ENCODE data around the gene DIAPH3.

DIAPH3 gene

DNA sequence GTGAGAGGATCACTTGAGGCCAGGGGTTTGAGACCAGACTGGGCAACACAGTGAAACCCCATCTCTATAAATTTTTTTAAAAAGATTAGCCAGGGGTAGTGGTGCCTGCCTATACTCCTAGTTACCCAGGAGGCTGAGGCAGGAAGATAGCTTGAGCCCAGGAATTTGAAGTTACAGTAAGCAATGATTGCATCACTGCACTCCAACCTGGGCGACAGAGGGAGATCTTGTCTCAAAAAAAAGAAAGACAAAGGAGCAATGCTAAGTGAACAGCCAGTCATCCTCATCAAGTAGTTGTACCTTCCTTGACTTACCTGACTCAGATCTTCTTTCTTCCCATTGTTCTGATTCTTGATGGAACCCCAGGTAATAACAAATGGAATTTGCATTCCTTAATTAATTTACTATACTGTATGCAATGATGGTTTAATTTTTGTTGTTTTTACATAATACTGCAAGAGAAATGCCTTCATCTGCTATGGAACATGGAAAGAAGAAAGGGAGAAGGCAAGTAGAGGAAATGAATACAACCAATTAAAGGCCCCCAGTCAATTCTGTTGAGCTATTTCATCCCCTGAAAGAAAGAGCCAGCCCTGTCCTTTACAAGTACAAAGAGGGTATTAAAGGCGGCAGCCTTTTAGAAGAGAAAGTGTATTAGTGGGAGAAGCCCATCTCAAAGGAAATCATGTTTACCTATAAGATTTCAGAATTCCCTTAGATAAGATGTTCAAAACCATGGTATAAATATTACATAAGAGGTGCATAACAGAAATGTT, 316.7 kb downstream of the DIAPH3 start:
- no peak for DNase-seq

DNA sequence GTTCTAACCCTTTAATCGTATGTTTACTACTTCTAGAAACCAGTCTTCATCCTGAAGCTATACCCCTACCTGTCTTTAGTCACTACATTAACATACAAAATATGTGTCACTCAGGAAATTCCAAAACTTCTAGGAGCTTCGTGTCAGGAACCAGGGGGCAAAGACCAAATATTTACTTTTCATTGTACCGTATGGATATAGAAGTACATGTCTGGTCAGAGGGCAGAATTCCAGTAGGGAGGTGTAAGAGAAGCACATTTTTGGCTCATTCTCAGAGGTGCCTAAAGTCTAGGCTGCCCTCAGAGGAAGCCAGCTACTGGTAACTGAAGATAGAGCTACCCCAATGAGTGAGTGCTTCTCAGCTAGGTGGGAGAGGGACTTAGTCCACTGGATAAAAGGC, 320.7 kb downstream of the DIAPH3 start:
- no peak for DNase-seq

DNA sequence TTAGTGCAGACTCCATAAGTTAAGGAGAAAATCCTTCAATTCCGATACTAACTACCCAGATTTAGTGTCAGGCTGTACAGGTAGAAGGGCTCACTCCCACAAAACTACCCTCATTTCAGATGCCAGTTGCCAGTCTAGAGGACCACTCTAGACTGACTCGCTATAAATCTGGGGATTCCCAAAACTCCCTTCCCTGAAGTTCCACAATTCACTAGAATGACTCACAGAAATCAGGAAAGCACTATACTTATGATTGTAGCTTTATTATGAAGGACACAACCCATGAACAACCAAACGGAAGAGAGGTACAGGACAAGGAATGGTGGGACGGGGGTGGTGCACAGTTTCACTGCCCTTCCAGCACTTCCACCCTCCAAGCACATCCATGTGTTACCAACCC, 321.2 kb downstream of the DIAPH3 start:
- no peak for DNase-seq

DNA sequence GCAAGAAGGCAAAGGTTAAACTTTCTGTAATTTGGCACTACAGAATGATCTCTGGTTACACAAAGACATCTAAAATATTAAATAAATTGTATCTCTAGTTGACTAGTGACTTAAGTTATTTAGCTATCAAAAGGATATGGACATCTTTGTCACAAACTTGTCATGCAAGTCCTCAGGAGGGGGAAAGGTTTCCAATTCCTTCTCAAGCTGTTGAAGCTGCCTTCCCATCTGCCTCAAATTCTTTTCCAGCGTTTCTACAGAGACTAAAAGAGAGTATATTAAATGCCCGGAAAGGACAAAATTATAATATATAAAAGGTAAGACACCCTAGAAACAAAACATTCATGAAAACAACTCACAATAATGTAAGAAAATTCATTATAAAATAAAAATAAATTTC, 324.5 kb downstream of the DIAPH3 start:
- DNase-seq = no peak

DNA sequence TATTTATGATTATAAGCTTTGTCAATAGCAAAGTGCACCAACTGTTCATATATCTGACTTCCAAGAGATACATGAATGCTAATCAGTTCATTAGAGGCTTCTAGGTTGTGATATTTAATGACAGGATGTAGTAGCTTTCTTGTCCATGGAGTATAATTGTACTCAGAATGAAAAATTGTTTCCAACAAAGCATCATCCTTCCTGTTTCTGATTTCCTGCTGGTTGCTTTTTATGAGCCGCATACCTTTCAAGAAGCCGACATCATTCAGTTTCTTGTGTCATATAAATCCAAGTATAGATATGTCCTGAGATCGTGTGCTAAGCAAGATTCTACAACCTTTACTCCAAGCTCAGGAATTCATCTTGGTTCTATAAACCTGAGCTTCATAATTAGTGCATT, 326.6 kb downstream of the DIAPH3 start:
- DNase-seq = no peak

DNA sequence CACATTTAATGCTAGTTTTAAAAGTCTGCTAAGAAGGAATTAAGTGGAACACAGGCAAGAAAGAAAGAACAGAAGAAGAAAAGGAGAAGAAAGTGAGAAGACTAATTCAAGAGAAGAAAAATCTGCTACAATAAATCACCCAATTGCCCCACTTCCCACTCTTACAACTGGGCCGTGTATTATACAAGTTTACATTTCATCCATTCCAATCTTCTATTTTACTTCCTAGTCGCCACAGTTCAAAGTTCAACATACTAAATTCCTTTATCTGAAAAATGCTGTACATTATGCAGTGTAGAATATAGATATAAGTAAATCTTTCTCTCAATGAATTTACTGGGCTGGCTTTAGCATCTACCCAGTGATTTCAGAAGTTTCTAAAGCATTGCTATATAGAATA, 328.2 kb downstream of the DIAPH3 start:
- DNase-seq = no peak

DNA sequence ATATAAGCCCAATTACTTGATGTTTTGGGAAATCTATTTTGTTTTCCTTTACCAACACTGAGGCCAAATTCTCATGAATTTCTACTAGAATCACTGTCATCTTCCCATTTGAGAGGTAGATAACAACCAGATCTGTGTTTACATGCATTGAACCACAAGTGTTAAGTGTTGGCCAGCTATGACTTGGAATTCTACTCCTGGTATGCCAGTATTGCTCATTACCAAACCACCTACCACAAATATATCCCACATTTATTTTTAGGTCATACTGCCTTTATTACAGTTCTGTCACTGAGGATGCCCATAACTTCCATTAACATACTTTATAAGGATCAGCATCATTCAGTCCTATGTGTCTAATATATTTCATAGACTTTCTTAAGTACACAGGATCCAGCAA, 328.9 kb downstream of the DIAPH3 start:
- no peak for DNase-seq

DNA sequence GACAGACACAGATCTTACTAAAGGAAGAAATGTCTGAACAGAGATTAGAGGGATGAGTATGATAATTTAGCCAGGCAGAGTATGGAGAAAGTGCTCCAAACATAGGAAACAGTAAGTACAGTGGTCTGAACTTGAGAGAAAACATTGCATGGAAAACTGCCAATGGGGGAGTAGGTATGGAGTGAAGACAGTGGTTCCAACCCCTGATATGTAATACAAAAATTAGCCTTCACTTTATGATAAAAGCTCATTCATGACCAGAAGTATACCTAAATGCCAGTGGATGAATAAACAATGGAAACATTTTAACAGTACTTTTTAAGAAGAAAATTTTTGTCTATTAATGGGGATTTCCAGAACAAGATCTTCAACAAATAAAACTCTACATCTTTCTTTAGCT, 334.0 kb downstream of the DIAPH3 start:
- no peak for DNase-seq

DNA sequence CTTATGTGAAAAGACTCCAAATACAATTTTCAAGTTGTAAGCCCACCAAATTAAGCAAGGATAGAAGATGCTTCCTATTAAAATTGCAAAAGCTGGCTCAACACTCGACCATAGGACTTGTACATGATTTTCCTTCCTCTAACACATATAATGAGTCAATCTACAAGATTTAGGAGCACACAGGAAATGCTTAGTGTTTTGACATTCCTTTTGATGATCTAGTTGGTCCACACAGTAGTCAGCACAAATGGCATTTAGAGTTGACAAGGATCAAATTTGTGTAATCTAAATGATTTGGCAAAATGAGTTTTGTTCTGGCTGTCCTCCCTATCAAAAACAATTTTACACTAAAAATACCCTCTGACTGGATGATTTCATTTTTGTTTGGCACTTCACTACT, 340.2 kb downstream of the DIAPH3 start:
- no peak for DNase-seq

DNA sequence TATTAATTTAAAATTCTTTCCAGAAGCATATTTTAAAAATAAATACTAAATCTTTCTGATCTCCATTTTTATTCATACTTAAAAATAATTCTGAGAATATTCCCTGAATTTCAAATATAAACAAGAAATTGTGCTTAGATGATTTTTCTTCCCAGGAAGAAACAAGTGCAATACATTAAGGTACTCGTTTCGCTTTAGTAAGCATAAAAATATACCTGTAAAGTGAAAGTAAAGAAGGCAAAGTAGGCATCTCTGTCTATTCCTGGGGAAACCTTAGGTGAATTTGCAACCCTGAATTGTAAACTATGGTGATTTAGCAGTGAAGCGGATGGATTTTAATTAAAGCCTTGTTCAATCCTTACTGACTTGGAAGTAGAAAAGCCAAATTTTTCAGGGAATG, 354.2 kb downstream of the DIAPH3 start:
- DNase-seq = no peak

DNA sequence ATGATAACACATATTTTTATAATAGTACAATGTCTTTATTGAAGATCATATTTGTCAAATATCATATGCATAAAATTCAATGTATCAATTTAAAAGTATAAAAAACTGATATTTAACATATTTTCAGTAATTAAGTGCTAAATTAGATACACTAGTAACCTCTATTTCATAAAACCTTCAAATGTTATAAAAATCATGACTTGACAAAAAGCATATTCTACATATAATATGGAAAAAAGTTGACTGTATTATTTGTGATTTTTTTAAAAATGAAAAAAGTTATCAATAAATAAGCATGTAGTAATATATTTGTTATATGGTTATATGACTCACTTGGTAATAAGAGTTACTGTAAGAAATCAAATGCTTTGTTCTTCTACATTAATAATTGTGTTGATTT, 356.9 kb downstream of the DIAPH3 start:
- DNase-seq = no peak

DNA sequence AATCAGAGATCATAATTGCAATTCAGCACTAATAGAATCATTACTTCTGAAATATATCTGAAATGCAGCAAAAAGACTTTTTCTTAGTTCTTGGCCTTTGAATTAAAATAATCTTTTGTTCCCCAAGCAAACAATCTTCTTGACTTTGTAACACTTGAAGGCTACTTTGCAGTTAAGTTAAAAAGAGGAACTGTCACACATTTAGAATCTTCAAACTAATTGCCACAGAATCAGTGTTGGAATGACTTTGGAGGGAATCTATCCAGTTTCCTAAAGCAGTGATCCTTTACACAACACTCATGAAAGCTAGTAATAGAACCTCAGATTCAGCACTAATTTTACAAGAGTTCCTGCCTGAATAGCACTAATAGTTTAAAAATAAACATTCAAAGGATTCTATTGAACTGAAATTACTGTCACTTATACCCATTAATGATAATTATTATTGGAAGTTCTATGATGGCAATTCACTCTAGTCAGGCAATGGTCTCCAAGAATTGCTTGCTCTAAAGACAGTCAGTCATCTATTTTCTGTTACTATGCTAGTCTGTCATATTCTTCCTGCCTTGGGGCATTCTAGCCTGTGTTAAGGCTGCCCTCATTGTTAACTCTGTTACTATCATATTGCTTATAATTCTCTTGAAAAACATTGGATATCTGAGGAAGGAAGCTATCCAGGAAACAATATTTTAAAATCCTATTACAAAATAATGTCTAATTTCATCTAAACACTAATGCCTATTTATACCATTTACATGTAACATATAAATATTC, 362.4 kb downstream of the DIAPH3 start:
- no peak for DNase-seq

DNA sequence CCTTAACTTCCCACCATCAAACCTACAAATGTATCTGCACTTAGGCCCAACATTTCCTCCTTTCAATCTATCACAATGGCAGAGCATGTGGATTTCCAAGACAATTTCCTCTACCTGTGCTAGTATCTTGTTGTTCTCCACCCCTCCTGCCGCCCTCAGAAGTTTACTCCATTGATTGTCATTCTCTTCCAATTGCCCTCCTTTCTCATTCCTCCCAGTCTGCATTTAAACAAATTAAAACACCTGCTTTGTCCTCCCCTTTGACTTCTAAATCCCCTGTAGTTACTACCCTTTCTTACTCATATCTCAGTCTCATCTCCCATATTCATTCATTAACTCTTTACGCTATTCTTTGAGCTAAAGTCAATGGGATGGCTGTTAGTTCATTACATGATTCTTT, 370.6 kb downstream of the DIAPH3 start:
- DNase-seq = no peak

DNA sequence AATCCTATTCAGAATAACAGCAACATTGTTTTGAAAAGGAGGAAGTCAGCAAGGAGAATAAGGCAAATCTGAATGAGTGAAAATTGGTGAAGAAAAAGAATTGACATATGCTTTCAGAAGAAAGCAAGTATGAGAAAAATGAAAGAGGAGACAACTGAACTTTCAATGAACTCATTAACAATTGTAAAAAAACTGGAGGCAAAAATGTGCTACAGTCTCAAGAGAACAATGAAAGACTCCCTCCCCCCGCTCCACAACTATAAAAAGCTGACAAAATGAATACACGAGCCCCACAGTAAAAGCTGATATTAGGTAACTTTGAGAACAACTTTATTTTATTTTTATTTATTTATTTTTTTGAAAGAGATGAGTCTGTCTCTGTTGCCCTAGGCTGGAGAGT, 373.1 kb downstream of the DIAPH3 start:
- no peak for DNase-seq

DNA sequence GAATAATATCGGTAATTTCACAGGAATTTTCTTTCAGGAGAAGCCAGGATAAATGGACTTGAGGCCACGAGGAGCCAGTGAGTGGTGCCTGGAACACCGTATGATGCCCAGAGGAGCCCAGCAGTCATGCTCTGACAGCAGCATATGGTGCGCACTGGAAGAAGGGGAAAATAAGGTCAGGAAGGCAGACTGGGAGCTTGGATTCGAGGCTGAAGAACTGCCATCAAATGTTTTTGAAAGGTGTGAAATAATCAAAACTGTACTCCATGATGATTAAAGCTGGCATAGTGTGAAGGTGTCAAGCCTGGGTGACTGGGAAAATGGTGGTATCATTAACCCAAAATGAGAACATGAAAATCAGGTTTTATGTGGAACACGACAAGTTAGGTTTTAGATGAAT, 374.2 kb downstream of the DIAPH3 start:
- no peak for DNase-seq

DNA sequence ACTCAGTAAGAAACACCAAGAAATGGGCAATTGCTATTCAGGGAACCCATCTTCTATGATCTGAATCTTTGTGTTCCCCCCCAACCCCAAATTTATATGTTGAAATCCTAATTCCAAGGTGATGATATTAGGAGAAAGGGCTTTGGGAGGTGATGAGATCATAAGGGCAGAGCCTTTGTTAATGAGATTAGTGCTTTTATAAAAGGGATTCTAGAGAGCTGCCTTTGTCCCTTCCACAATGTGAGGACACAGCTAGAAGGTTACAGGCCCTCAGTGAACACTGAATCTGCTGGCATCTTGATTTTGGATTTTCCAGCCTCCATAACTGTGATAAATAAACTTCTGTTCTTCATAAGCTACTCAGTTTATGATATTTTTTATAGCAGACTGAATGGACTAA, 376.0 kb downstream of the DIAPH3 start:
- DNase-seq = no peak

DNA sequence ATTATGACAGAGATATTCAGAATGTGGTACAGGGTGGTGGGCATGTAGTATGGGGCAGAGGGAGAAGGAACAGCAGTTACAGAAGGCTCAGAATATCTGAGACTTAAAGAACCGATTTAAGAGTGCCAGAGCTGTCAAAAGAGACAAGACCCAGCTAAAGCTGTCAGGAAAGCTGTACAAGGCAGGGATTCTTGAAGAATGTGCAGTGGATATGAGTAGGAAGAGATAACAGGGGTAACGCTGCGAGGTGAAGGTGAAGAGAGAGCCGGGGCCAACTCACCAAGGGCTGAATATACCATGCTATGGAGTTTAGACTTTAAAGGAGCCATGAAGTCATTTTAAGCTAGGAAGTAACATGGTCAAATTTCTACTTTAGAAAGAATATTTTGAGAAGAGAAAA, 381.0 kb downstream of the DIAPH3 start:
- no peak for DNase-seq

DNA sequence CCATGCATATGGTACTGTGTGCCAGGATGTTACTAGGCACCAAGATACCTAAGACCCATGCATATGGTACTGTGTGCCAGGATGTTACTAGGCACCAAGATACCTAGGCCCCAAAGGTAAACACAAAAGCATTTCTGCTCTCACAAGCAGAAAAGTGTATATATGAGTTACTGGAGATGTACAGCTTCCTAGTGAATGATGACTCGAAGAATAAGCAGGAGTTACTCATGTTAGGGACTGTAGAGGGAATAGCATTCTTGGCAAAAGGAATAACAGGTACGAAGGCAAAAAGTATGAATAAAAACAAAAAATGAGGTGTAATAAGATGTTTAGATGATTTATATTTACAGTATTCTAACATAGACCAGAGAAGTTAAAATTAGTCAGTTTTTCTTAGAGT, 383.7 kb downstream of the DIAPH3 start:
- DNase-seq = no peak

DNA sequence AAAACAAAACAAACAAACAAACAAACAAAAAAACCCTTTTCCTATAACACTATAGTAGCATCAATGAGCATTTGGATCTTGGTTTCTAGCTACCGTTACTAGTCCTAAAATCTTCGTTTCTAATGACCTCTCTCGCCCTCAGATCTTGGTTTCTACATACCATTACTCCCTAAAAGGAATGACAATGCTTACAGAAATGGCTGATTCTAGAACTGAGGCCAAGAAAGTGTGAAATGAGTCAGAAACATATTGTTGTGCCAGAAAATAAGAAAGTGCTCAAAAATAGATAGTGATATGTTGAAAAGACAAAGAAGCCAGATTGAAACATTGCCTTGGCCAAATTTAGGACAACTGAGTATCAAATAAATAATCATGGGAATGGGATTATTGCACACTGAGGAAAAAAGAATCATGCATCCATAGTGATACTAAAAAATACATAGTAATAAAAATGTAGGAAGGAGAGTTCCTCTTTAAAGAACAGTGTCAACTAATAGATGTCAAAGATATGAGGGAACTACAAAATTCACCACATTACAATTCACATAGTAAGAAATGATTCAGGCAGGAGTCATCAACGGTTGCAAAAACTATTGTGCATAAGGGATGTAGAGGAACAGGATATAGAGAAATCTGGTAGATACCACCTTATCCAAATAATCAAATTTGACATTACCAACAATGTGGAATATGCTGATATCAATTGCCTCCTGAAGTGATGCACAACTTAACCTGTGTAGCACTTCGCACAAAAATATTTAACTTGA, 386.6 kb downstream of the DIAPH3 start:
- no peak for DNase-seq

DNA sequence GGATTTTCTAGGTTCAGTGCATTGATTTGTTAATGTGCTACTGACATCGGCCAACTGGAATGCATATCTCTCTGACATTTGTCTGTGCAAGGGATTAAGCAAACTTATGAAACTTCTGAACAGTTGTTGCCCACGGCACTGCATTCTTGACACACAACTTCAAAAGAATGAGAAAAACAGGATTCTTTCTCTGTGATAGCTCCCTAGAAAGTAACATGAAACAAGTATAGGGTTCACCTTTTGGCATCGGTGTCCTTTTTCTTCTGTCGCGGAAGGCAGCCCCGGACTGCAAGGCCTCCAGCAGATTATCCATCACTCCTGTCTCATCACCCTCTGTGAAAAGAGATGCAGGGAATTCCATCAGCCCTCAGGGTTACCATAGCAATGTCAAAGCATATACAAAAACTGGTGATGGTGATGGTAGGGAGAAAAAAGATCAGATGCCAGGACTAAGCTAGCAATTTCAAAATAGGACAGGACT, 389.2 kb downstream of the DIAPH3 start:
- DNase-seq = no peak

DNA sequence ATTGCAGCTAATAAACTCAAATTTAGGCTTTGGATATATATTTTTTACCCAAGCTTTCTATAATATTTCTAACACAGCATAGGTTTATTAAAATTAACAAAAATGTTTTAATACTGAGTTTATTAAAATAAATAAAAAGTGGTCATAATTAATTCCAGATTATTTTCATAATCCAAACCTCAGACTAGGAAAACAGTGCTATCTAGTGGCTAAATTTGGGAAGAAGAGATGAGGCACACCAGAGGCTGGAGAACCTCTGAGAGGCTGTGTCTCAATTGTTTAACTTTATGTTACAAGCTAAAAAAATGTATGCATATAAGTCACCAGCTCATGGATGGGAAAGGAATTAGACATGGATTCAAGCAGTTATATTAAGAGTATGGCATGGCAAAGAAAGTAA, 392.5 kb downstream of the DIAPH3 start:
- no peak for DNase-seq

DNA sequence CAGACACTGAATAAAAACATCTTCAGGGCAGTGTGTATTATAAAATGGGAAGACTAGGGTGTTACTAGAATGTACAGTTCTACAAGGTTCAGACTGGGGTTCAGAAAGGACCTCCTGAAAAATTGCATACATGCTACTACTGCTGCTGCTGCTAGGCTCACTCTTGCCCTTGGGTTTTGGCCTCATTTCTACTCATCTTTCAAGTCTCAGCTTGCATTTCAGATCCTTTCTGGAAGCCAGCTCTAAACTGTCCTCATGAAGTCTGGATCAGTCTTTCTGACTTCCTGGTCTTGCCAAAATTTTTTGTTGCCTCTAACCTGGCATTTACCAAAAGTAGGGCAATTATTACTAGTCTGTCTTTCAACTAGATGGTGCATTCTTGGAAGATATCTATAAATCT, 393.3 kb downstream of the DIAPH3 start:
- no peak for DNase-seq

DNA sequence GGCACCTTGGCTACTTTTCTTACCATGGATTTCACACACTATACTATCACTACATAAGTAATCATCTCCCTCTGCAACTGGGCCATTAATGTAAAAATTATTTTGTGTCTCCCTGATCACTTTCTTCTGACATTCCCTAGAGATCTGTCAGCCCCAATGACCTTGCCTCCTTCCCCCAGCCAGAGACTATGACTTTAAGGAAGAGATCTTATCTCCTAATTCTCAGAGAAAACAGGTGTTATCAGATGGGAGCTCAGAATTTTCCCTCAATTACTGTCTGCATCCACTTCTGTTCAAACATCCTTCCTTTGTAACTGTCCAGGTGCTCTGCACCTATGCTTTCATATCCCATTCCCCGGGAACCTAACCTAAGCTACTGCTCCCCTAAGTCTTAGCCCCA, 397.5 kb downstream of the DIAPH3 start:
- no peak for DNase-seq

Data from CD4-positive, alpha-beta T cell treated with Interleukin-17A for 4 hours (primary cell).